ENCODE results near the gene HSD17B4. TPM values are rescaled to one million over a fixed set of nuclear protein-coding genes. Genes with fewer than 3 reads are reported as not detected.
A peak's percentile ranks its signal among the peaks of the same experiment; 100 is the strongest.

Gene HSD17B4
- total and polyA plus RNA-seq, 2 of the 13 experiments (the other 11 are each of a cell fraction or from before 2014, with no cell fraction given): 178 to 399 TPM

- no peak for TF ChIP-seq ZFP37 (CRISPR knock-in tag; IDR thresholded peaks at IDR 0.05; ENCODE audit: borderline replicate concordance)
- no peak for TF ChIP-seq TEF (CRISPR knock-in tag; IDR thresholded peaks at IDR 0.05)
- TF ChIP-seq ZBTB2 (CRISPR knock-in tag; IDR thresholded peaks at IDR 0.05; ENCODE audit: low read depth): no peak
- TF ChIP-seq NFIC (IDR thresholded peaks at IDR 0.05; ENCODE audit: low read length): peak; percentile 71; the same call in 1 of the 2 replicates
- no peak for TF ChIP-seq ZNF644 (CRISPR knock-in tag; IDR thresholded peaks at IDR 0.05; ENCODE audit: low read depth)
- TF ChIP-seq ARNT2 (CRISPR knock-in tag; IDR thresholded peaks at IDR 0.05; ENCODE audit: low read depth): no peak
- TF ChIP-seq PBX3 (CRISPR knock-in tag; IDR thresholded peaks at IDR 0.05; ENCODE audit: borderline replicate concordance): no peak
- TF ChIP-seq BRD4 (CRISPR knock-in tag; IDR thresholded peaks at IDR 0.05): no peak
- no peak for TF ChIP-seq ZNF510 (CRISPR knock-in tag; IDR thresholded peaks at IDR 0.05; ENCODE audit: low read depth)
- TF ChIP-seq SALL2 (CRISPR knock-in tag; IDR thresholded peaks at IDR 0.05): no peak
- peak; percentile 89 for TF ChIP-seq ISL2 (CRISPR knock-in tag; IDR thresholded peaks at IDR 0.05)
- TF ChIP-seq CSRNP2 (CRISPR knock-in tag; conservative IDR thresholded peaks at IDR 0.05; ENCODE audit: low read depth): no peak
- TF ChIP-seq NCOA2 (CRISPR knock-in tag; IDR thresholded peaks at IDR 0.05): peak; percentile 74
- TF ChIP-seq KAT7 (CRISPR knock-in tag; IDR thresholded peaks at IDR 0.05; ENCODE audit: borderline replicate concordance): no peak
- no peak for TF ChIP-seq AKNA (CRISPR knock-in tag; IDR thresholded peaks at IDR 0.05; ENCODE audit: borderline replicate concordance)
- 0 out of 2 replicates have a peak, but pooled peaks have one; percentile 28 for TF ChIP-seq HNRNPUL1 (IDR thresholded peaks at IDR 0.05; ENCODE audit: low read depth, low read length)
- TF ChIP-seq TBL1XR1 (IDR thresholded peaks at IDR 0.05; ENCODE audit: borderline replicate concordance, low read length, partially characterized antibody): no peak
- TF ChIP-seq ZFP91 (CRISPR knock-in tag; IDR thresholded peaks at IDR 0.05; ENCODE audit: borderline replicate concordance): no peak
- TF ChIP-seq AKAP8 (CRISPR knock-in tag; IDR thresholded peaks at IDR 0.05): no peak
Observed at GRCh38 chr5:119524485-119524884, 72.2 kb downstream of the HSD17B4 start (continued).
